GM12878 (cell line): ENCODE data around the gene PDGFA.

Experiments used
- ATF2 ChIP-seq: IDR thresholded peaks from 2 replicates; pipeline ENCODE4 v1.6.1; 2012; ENCODE audit warnings: low read length, inconsistent platforms
- BCL3 ChIP-seq: IDR thresholded peaks from 2 replicates; pipeline ENCODE4 v1.6.1; 2011; ENCODE audit warnings: borderline replicate concordance, low read depth, mild to moderate bottlenecking, moderate library complexity, low read length; ENCODE audit not compliant: insufficient read depth, poor library complexity, severe bottlenecking
- BMI1 ChIP-seq: fragments of 450-650 bp; IDR thresholded peaks from 2 replicates; pipeline ENCODE4 v1.6.1; 2016; ENCODE audit warnings: mild to moderate bottlenecking, moderate library complexity, borderline replicate concordance
- CHD2 ChIP-seq: IDR thresholded peaks from 2 replicates; pipeline ENCODE4 v1.6.1; 2011; ENCODE audit warnings: low read depth, low read length, improper control_type of control experiment, borderline replicate concordance
- CTCF ChIP-seq, 3 experiments: IDR thresholded peaks in 2 of 3; conservative IDR thresholded peaks in 1 of 3; 2 replicates each; pipeline ENCODE4 v1.5.1; 2011; ENCODE audit warnings: low read depth in 3 of 3, low read length in 3 of 3, mild to moderate bottlenecking in 3 of 3, control low read depth in 2 of 3, moderate library complexity in 2 of 3, inconsistent platforms in 1 of 3, mixed read lengths in 1 of 3; ENCODE audit not compliant: control insufficient read depth in 2 of 3, insufficient read depth in 1 of 3; ENCODE audit errors: extremely low read depth in 1 of 3
- E2F4 ChIP-seq: IDR thresholded peaks from 2 replicates; pipeline ENCODE4 v1.6.1; 2012; ENCODE audit warnings: low read depth, low read length, improper control_type of control experiment
- ELK1 ChIP-seq: IDR thresholded peaks from 2 replicates; pipeline ENCODE4 v1.6.1; 2012; ENCODE audit warnings: low read depth, low read length, improper control_type of control experiment
- EP300 ChIP-seq, 2 experiments: fragments of 150-350 bp in 1 of 2; IDR thresholded peaks; 2 replicates each; pipeline ENCODE4 v1.6.1; 2011 to 2012; ENCODE audit warnings: low read depth in 2 of 2, low read length in 2 of 2, borderline replicate concordance in 1 of 2, improper control_type of control experiment in 1 of 2, inconsistent platforms in 1 of 2; ENCODE audit not compliant: control insufficient read depth in 1 of 2
- MAX ChIP-seq: IDR thresholded peaks from 2 replicates; pipeline ENCODE4 v1.6.1; 2012; ENCODE audit warnings: low read depth, low read length, improper control_type of control experiment
- POLR2A ChIP-seq: IDR thresholded peaks from 2 replicates; pipeline ENCODE4 v1.6.1; 2011; ENCODE audit warnings: low read depth, mild to moderate bottlenecking, low read length
- SMC3 ChIP-seq: IDR thresholded peaks from 2 replicates; pipeline ENCODE4 v1.6.1; 2011; ENCODE audit warnings: low read length, improper control_type of control experiment, borderline replicate concordance
- SRF ChIP-seq, 2 experiments: IDR thresholded peaks; 2 replicates each; pipeline ENCODE4 v1.6.1; 2011; ENCODE audit warnings: low read depth in 2 of 2, low read length in 2 of 2, mild to moderate bottlenecking in 1 of 2, moderate library complexity in 1 of 2
- USF2 ChIP-seq: IDR thresholded peaks from 2 replicates; pipeline ENCODE4 v1.6.1; 2011; ENCODE audit warnings: low read depth, low read length, improper control_type of control experiment, borderline replicate concordance
- YBX1 ChIP-seq: fragments of 450-650 bp; IDR thresholded peaks from 2 replicates; pipeline ENCODE4 v1.6.1; 2016; ENCODE audit warnings: antibody characterized with exemption

GRCh38 chr7:562789-563628 lies 43.4 kb upstream of the PDGFA start:
- no peak for TF ChIP-seq MAX
- no peak for TF ChIP-seq SRF (IDR thresholded peaks at IDR 0.05; ENCODE audit: low read depth in 2 of 2, low read length in 2 of 2)
- TF ChIP-seq E2F4 = no peak
- no peak for TF ChIP-seq ATF2
- TF ChIP-seq BMI1 = no peak
- no peak for TF ChIP-seq ELK1
- no peak for TF ChIP-seq CTCF (IDR thresholded peaks at IDR 0.05 in 2 of 3, conservative IDR thresholded peaks at IDR 0.05 in 1 of 3; ENCODE audit: control insufficient read depth in 2 of 3, extremely low read depth in 1 of 3, insufficient read depth in 1 of 3, low read depth in 3 of 3, low read length in 3 of 3)
- no peak for TF ChIP-seq YBX1
- TF ChIP-seq BCL3 = no peak
- no peak for TF ChIP-seq USF2
- no peak for TF ChIP-seq SMC3
- TF ChIP-seq CHD2 = no peak
- TF ChIP-seq POLR2A = no peak
- TF ChIP-seq EP300 (IDR thresholded peaks at IDR 0.05; ENCODE audit: borderline replicate concordance in 1 of 2, control insufficient read depth in 1 of 2, low read depth in 2 of 2, low read length in 2 of 2) = no peak
